ENCODE data around the gene FBXL13.
"Not testable (repeated sequence)": the region's sequence is repeated elsewhere in the genome, so short reads cannot be mapped to it uniquely, and the experiment has no call there.

Gene FBXL13

GRCh38 chr7:102934701-102935100 lies 139.9 kb downstream of the FBXL13 start:
- no peak for DNase-seq (ENCODE audit: low read depth)

- no peak for DNase-seq (ENCODE audit: low read depth)
These were observed 140.4 kb downstream of the FBXL13 start for GRCh38 chr7:102934239-102934638.

GRCh38 chr7:102933763-102934162 lies 140.8 kb downstream of the FBXL13 start:
- no peak for DNase-seq (ENCODE audit: low read depth)

- DNase-seq (ENCODE audit: low read depth) = no peak
These were observed 142.8 kb downstream of the FBXL13 start for GRCh38 chr7:102931757-102932156.

GRCh38 chr7:102927312-102927933 lies 147.2 kb downstream of the FBXL13 start:
- DNase-seq (ENCODE audit: low read depth) = no peak

- DNase-seq (ENCODE audit: low read depth) = no peak
These were observed 147.8 kb downstream of the FBXL13 start for GRCh38 chr7:102926783-102927140.

- no peak for DNase-seq (ENCODE audit: low read depth)
These were observed 148.4 kb downstream of the FBXL13 start for GRCh38 chr7:102925976-102926782.

- no peak for DNase-seq (ENCODE audit: low read depth)
These were observed 155.8 kb downstream of the FBXL13 start for GRCh38 chr7:102918845-102919244.

GRCh38 chr7:102917436-102918353 lies 156.9 kb downstream of the FBXL13 start:
- no peak for DNase-seq (ENCODE audit: low read depth)

GRCh38 chr7:102916881-102917280 lies 157.7 kb downstream of the FBXL13 start:
- no peak for DNase-seq (ENCODE audit: low read depth)

GRCh38 chr7:102916426-102916825 lies 158.2 kb downstream of the FBXL13 start:
- DNase-seq (ENCODE audit: low read depth) = no peak

GRCh38 chr7:102914585-102914984 lies 160.0 kb downstream of the FBXL13 start:
- DNase-seq (ENCODE audit: low read depth) = no peak

- DNase-seq (ENCODE audit: low read depth) = no peak
These were observed 160.8 kb downstream of the FBXL13 start for GRCh38 chr7:102913826-102914225.

- DNase-seq (ENCODE audit: low read depth) = no peak
These were observed 161.9 kb downstream of the FBXL13 start, which contains the start of gene LRRC17 for GRCh38 chr7:102912742-102913141. TSS of gene LRRC17 (plus strand) at chr7:102913000. CDS start at chr7:102933914, 20,914 bp downstream.

- DNase-seq (ENCODE audit: low read depth) = no peak
These were observed 165.9 kb downstream of the FBXL13 start for GRCh38 chr7:102908676-102909075.

- DNase-seq (ENCODE audit: low read depth) = not testable (repeated sequence)
These were observed 171.0 kb downstream of the FBXL13 start for GRCh38 chr7:102903576-102903975.

- DNase-seq (ENCODE audit: low read depth) = not testable (repeated sequence)
These were observed 172.5 kb downstream of the FBXL13 start for GRCh38 chr7:102902052-102902451.

- no peak for DNase-seq (ENCODE audit: low read depth)
These were observed 176.1 kb downstream of the FBXL13 start for GRCh38 chr7:102898532-102898859.

- no peak for DNase-seq (ENCODE audit: low read depth)
These were observed 176.6 kb downstream of the FBXL13 start for GRCh38 chr7:102897856-102898531.

- DNase-seq (ENCODE audit: low read depth) = no peak
These were observed 177.4 kb downstream of the FBXL13 start for GRCh38 chr7:102897211-102897631.

- DNase-seq (ENCODE audit: low read depth) = no peak
These were observed 178.0 kb downstream of the FBXL13 start for GRCh38 chr7:102896585-102896984.

GRCh38 chr7:102895602-102896001 lies 179.0 kb downstream of the FBXL13 start:
- DNase-seq (ENCODE audit: low read depth) = no peak

All from activated T-helper 1 cell treated with Interleukin-2 at 50 U/mL for 16 hours (primary cell).